K562 (cell line): ENCODE data around the gene CFAP53. TPM values are rescaled to one million over a fixed set of nuclear protein-coding genes. Genes with fewer than 3 reads are reported as not detected.

Experiments
- ATAC-seq: fragments of 200-7000 bp; cut with Tn5 transposase; 3 replicates; pipeline ENCODE4 v1.9.1; 2020; ENCODE audit warnings: moderate library complexity
- BruUV-seq: library from RNA; stranded (reverse); fragments of 400-500 nt; replicated peaks from 2 replicates; lab custom pipeline; 2021; lab: Mats Ljungman, UMichigan
- CTCF ChIA-PET: fragments of 300-600 bp; formaldehyde crosslinking; extraction: SDS; loops from one replicate; lab custom pipeline; 2021; ENCODE audit warnings: low intra/inter-chr PET ratio; lab: Yijun Ruan, JAX
- POLR2A ChIA-PET: fragments of 300-600, 350-650 bp; sonication (Branson Sonifier 250); formaldehyde crosslinking; extraction: SDS; loops from one replicate; lab custom pipeline; 2021; ENCODE audit warnings: antibody characterized with exemption, inconsistent platforms; lab: Yijun Ruan, JAX
- DNase-seq, 4 experiments: peaks; one replicate each; pipeline versions ENCODE4 v3.0.0 to v3.0.0-alpha.2; 2011 to 2018; ENCODE audit warnings: low spot score in 3 of 4, mixed read lengths in 3 of 4; ENCODE audit errors: extremely low read depth in 1 of 4
- FAIRE-seq: peaks from 2 replicates; lab custom pipeline; 2011; peaks lifted over from hg19 to GRCh38; lab: Jason Lieb, UNC
- H2AFZ ChIP-seq: 2 replicates; pipeline ENCODE4 v1.6.0; 2011; ENCODE audit warnings: low read depth, low read length, control low read depth, inconsistent platforms
- H3K27ac ChIP-seq: fragments of 200-600 bp; 3 replicates; pipeline ENCODE4 v1.8.0; 2011; ENCODE audit warnings: low read depth, mild to moderate bottlenecking, control low read depth, inconsistent platforms, low read length, moderate library complexity, mixed read lengths; ENCODE audit errors: extremely low read depth
- H3K27me3 ChIP-seq, 2 experiments: fragments of 300-600 bp in 1 of 2; 2 replicates in 1 of 2; 3 replicates in 1 of 2; pipeline versions ENCODE4 v1.6.0 to v1.8.0; 2011; ENCODE audit warnings: inconsistent platforms in 2 of 2, low read length in 2 of 2, mild to moderate bottlenecking in 1 of 2, mixed read lengths in 1 of 2, moderate library complexity in 1 of 2; ENCODE audit not compliant: control insufficient read depth in 2 of 2, insufficient read depth in 2 of 2
- H3K36me3 ChIP-seq: fragments of 300-600 bp; 3 replicates; pipeline ENCODE4 v1.8.0; 2011; ENCODE audit warnings: mild to moderate bottlenecking, low read length, inconsistent platforms; ENCODE audit not compliant: control insufficient read depth, insufficient read depth
- H3K4me1 ChIP-seq, 2 experiments: fragments of 200-600 bp in 1 of 2; replicated peaks in 1 of 2; 2 replicates in 1 of 2; 3 replicates in 1 of 2; pipeline versions ENCODE4 v1.5.1 to v1.8.0; 2011; ENCODE audit warnings: inconsistent platforms in 2 of 2, low read length in 2 of 2, mild to moderate bottlenecking in 1 of 2, mixed read lengths in 1 of 2, moderate library complexity in 1 of 2; ENCODE audit not compliant: control insufficient read depth in 2 of 2, insufficient read depth in 2 of 2
- H3K4me2 ChIP-seq: 2 replicates; pipeline ENCODE4 v1.6.1; 2011; ENCODE audit warnings: low read length, control low read depth, inconsistent platforms, mixed read lengths; ENCODE audit not compliant: insufficient read depth
- H3K4me3 ChIP-seq: fragments of 200-600 bp; sonication (generic), shearing (Covaris generic); 2 replicates; pipeline ENCODE4 v1.5.1; 2016; ENCODE audit warnings: control low read depth, inconsistent platforms
- H3K79me2 ChIP-seq: fragments of 200-600 bp; 3 replicates; pipeline ENCODE4 v1.8.0; 2011; ENCODE audit warnings: low read length, inconsistent platforms; ENCODE audit not compliant: control insufficient read depth, insufficient read depth
- H3K9ac ChIP-seq, 2 experiments: 2 replicates each; pipeline versions ENCODE4 v1.6.0 to v1.6.1; 2011; ENCODE audit warnings: low read depth in 2 of 2, low read length in 2 of 2, control low read depth in 1 of 2, inconsistent platforms in 1 of 2, mild to moderate bottlenecking in 1 of 2, mixed read lengths in 1 of 2; ENCODE audit not compliant: insufficient read depth in 1 of 2
- H3K9me1 ChIP-seq: one replicate; pipeline ENCODE4 v1.6.0; 2011; ENCODE audit warnings: inconsistent platforms, mild to moderate bottlenecking, low read length, moderate library complexity; ENCODE audit not compliant: control insufficient read depth, insufficient read depth
- H3K9me3 ChIP-seq: replicated peaks from 2 replicates; pipeline ENCODE4 v1.5.1; 2011; ENCODE audit warnings: low read depth, low read length, inconsistent platforms; ENCODE audit not compliant: control insufficient read depth, insufficient read depth
- H4K20me1 ChIP-seq: replicated peaks from 2 replicates; pipeline ENCODE4 v1.6.1; 2011; ENCODE audit warnings: low read length, inconsistent platforms, mixed read lengths; ENCODE audit not compliant: control insufficient read depth, insufficient read depth
- CBX8 ChIP-seq: fragments of 200-600 bp; sonication (generic); IDR thresholded peaks from 2 replicates; pipeline ENCODE4 v1.6.1; 2012; ENCODE audit warnings: borderline replicate concordance, mixed run types, low read depth, mild to moderate bottlenecking, moderate library complexity, mixed read lengths, low read length, control low read depth, inconsistent platforms; ENCODE audit not compliant: poor library complexity, severe bottlenecking; ENCODE audit errors: extremely low read depth
- E2F1 ChIP-seq: sonication (generic); formaldehyde crosslinking; IDR thresholded peaks from 2 replicates; pipeline ENCODE4 v1.8.1; 2023; ENCODE audit warnings: mild to moderate bottlenecking, missing genetic modification reagents, moderate library complexity
- MYBL2 ChIP-seq, 2 experiments: fragments of 450-650 bp in 1 of 2; sonication (generic) in 1 of 2; formaldehyde crosslinking in 1 of 2; IDR thresholded peaks; 2 replicates each; pipeline versions ENCODE4 v1.6.1 to v1.8.1; 2017 to 2022; ENCODE audit warnings: borderline replicate concordance in 1 of 2, inconsistent platforms in 1 of 2, low read depth in 1 of 2, mild to moderate bottlenecking in 1 of 2, missing genetic modification reagents in 1 of 2, moderate library complexity in 1 of 2
- ZBTB9 ChIP-seq: fragments of 450-650 bp; formaldehyde crosslinking; IDR thresholded peaks from 2 replicates; pipeline ENCODE4 v1.4.0; 2020; ENCODE audit warnings: mild to moderate bottlenecking, moderate library complexity
- WGBS: fragments of 100-300 bp; shearing (Covaris generic); methylation state at CpG from one replicate; pipeline ENCODE4 v1.1.6; 2016; ENCODE audit warnings: low coverage, mixed read lengths; ENCODE audit not compliant: insufficient coverage; ENCODE audit errors: missing lambda C conversion rate; 5-methylcytosine and 5-hydroxymethylcytosine counted together
- in situ Hi-C: fragments of 300-500 bp; cut with MboI; formaldehyde crosslinking; loops from 4 replicates; pipeline ENCODE4 v1.15.0; 2018; ENCODE audit warnings: inconsistent platforms, mixed read lengths
- intact Hi-C: fragments of 100-400 bp; cut with micrococcal nuclease; formaldehyde crosslinking; loops from 2 replicates; pipeline ENCODE4 v1.14.2; 2022
- polyA plus RNA-seq, 8 experiments: library from polyadenylated mRNA; depleted of rRNA in 4 of 8; stranded (reverse) in 5 of 8; unstranded in 3 of 8; fragments of >200 nt; fragmentation: Nextera tagmentation in 2 of 8; fragmentation: Illumina TruSeq in 1 of 8; extraction: Ambion mirVana in 2 of 8; extraction: Trizol in 1 of 8; gene quantifications; 2 replicates each; pipeline versions ENCODE4 v1.2.1 to v1.2.3, GENCODE V29; 2011 to 2014; ENCODE audit warnings: inconsistent platforms in 1 of 8, missing spikeins in 1 of 8
- total RNA-seq, 7 experiments: library from RNA; depleted of rRNA in 6 of 7; stranded (reverse); fragments of >200 nt in 6 of 7; fragmentation: Illumina TruSeq in 2 of 7; extraction: Trizol in 2 of 7; gene quantifications; 2 replicates each; pipeline versions ENCODE4 v1.2.1 to v1.2.3, GENCODE V29; 2011 to 2021; ENCODE audit warnings: low replicate concordance in 1 of 7
- TF ChIP-seq, protein P1 (sequence below): sonication (generic); IDR thresholded peaks from 2 replicates; pipeline ENCODE4 v1.6.1; 2016
- TF ChIP-seq, protein P2 (sequence below): fragments of 450-650 bp; IDR thresholded peaks from 2 replicates; pipeline ENCODE4 v1.6.1; 2018; ENCODE audit not compliant: partially characterized antibody

CFAP53 gene
- total and polyA plus RNA-seq, 9 of the 15 experiments (the other 6 are each of a cell fraction or from before 2014, with no cell fraction given) = 0.21 to 1.9 (median 1.2) TPM

DNA sequence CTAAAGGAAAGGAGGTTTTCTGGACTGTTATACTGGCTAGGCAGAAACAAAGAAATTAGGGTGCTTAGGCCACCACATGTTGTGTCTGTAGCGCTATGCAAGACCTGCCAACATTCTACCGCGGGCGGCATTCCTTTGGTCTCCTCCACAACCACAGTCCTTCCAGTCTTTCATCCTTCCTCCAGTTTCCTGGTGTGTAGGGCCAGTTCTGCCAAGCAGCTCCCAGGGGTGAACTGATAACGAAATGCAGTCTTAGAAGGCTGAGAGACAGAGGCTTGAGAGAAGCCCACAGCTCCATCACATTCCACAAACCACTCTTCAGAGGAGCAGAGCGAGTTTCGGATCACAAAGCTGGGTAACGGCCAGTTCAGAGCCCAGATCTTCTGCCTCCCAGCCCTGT, 40.6 kb upstream of the CFAP53 start (continued):
- no peak for TF ChIP-seq ZBTB9 (CRISPR knock-in tag)

GRCh38 chr18:50301074-50301473, 34.8 kb upstream of the CFAP53 start:
- in situ Hi-C loops = no loop called here
- Histone ChIP-seq H3K79me2 (no peaks in the 10 kb centered on the region), H3K9me3 (no peaks in the 10 kb centered on the region; the same call in 1 of the 2 replicates), H3K9me1 (no peaks in the 10 kb centered on the region), H3K27me3 (no peaks in the 10 kb centered on the region), H3K27ac (no peak overlapping the region), H2AFZ (peak overlapping the region; percentile 75), H4K20me1 (no peaks in the 10 kb centered on the region), H3K4me2 (peak overlapping the region; percentile 51), H3K4me3 (no peak overlapping the region), H3K9ac (no peak overlapping the region), H3K4me1 (peaks cover 3 to 6% of the 10 kb centered on the region in 2 experiments; a peak in 2 of 5 replicates), H3K36me3 (no peaks in the 10 kb centered on the region)
- TF ChIP-seq, protein P1, sequence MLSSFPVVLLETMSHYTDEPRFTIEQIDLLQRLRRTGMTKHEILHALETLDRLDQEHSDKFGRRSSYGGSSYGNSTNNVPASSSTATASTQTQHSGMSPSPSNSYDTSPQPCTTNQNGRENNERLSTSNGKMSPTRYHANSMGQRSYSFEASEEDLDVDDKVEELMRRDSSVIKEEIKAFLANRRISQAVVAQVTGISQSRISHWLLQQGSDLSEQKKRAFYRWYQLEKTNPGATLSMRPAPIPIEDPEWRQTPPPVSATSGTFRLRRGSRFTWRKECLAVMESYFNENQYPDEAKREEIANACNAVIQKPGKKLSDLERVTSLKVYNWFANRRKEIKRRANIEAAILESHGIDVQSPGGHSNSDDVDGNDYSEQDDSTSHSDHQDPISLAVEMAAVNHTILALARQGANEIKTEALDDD = peak; percentile 43; the same call in 1 of the 2 replicates
- TF ChIP-seq, protein P2, sequence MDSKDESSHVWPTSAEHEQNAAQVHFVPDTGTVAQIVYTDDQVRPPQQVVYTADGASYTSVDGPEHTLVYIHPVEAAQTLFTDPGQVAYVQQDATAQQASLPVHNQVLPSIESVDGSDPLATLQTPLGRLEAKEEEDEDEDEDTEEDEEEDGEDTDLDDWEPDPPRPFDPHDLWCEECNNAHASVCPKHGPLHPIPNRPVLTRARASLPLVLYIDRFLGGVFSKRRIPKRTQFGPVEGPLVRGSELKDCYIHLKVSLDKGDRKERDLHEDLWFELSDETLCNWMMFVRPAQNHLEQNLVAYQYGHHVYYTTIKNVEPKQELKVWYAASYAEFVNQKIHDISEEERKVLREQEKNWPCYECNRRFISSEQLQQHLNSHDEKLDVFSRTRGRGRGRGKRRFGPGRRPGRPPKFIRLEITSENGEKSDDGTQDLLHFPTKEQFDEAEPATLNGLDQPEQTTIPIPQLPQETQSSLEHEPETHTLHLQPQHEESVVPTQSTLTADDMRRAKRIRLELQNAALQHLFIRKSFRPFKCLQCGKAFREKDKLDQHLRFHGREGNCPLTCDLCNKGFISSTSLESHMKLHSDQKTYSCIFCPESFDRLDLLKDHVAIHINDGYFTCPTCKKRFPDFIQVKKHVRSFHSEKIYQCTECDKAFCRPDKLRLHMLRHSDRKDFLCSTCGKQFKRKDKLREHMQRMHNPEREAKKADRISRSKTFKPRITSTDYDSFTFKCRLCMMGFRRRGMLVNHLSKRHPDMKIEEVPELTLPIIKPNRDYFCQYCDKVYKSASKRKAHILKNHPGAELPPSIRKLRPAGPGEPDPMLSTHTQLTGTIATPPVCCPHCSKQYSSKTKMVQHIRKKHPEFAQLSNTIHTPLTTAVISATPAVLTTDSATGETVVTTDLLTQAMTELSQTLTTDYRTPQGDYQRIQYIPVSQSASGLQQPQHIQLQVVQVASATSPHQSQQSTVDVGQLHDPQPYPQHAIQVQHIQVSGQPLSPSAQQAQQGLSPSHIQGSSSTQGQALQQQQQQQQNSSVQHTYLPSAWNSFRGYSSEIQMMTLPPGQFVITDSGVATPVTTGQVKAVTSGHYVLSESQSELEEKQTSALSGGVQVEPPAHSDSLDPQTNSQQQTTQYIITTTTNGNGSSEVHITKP = peak; percentile 50
- TF ChIP-seq CBX8 = no peak
- no peak for TF ChIP-seq E2F1 (CRISPR knock-in tag)
- TF ChIP-seq MYBL2 (IDR thresholded peaks at IDR 0.05; ENCODE audit: low read depth) = no peak
- TF ChIP-seq MYBL2 (CRISPR knock-in tag; IDR thresholded peaks at IDR 0.05; ENCODE audit: borderline replicate concordance) = no peak
- BruUV-seq = no TSS peak
- 28% methylated on average over 5 of the region's 5 CpGs for WGBS
- ATAC-seq (peak; percentile 87), FAIRE-seq (peak; percentile 52), DNase-seq (peak in 2 of 4 experiments; percentile 13 to 31)
- POLR2A ChIA-PET = interaction anchor here (0.9 kb wide), 1 partner anchor 12 kb away, joined by 3 read pairs; no protein-coding TSS in a partner anchor
- CTCF ChIA-PET = no interaction called here
- intact Hi-C loops = no loop called here
